HepG2 (cell line): ENCODE measurements around the gene MEF2B. TPM values are rescaled to one million over a fixed set of nuclear protein-coding genes. Genes with fewer than 3 reads are reported as not detected.

Experiments used
- ADNP ChIP-seq: sonication (generic); formaldehyde crosslinking; IDR thresholded peaks from 2 replicates; pipeline ENCODE4 v1.4.0; 2020; ENCODE audit warnings: missing genetic modification reagents
- ATF7-NPFF ChIP-seq: sonication (generic); formaldehyde crosslinking; IDR thresholded peaks from 2 replicates; pipeline ENCODE4 v1.8.1; 2023; ENCODE audit warnings: mild to moderate bottlenecking, low read depth, missing genetic modification reagents, moderate library complexity
- EEA1 ChIP-seq: sonication (generic); formaldehyde crosslinking; IDR thresholded peaks from 2 replicates; pipeline ENCODE4 v1.5.1; 2020; ENCODE audit warnings: mild to moderate bottlenecking, missing genetic modification reagents, borderline replicate concordance
- EP300 ChIP-seq, 3 experiments: sonication (generic) in 1 of 3; formaldehyde crosslinking in 1 of 3; IDR thresholded peaks; 2 replicates each; pipeline versions ENCODE4 v1.5.1 to v1.6.1; 2011 to 2020; ENCODE audit warnings: low read depth in 2 of 3, low read length in 2 of 3, borderline replicate concordance in 1 of 3, improper control_type of control experiment in 1 of 3, mild to moderate bottlenecking in 1 of 3, missing genetic modification reagents in 1 of 3, moderate library complexity in 1 of 3
- FOXP1 ChIP-seq, 2 experiments: fragments of 450-650 bp in 1 of 2; IDR thresholded peaks; 2 replicates each; pipeline ENCODE4 v1.6.1; 2017 to 2018; ENCODE audit warnings: antibody characterized with exemption in 1 of 2
- IRX3 ChIP-seq: sonication (generic); formaldehyde crosslinking; IDR thresholded peaks from 2 replicates; pipeline ENCODE4 v1.8.1; 2023; ENCODE audit warnings: mild to moderate bottlenecking, low read depth, missing genetic modification reagents, borderline replicate concordance
- MYC ChIP-seq: sonication (generic); formaldehyde crosslinking; IDR thresholded peaks from 2 replicates; pipeline ENCODE4 v1.9.0; 2021; ENCODE audit warnings: missing genetic modification reagents, borderline replicate concordance
- NR1H2 ChIP-seq: sonication (generic); formaldehyde crosslinking; IDR thresholded peaks from 2 replicates; pipeline ENCODE4 v1.8.1; 2022; ENCODE audit warnings: low read depth, missing genetic modification reagents, borderline replicate concordance
- NR2F1 ChIP-seq, 2 experiments: fragments of 450-650 bp in 1 of 2; formaldehyde crosslinking in 1 of 2; IDR thresholded peaks; 2 replicates each; pipeline versions ENCODE4 v1.5.0 to v1.6.1; 2016 to 2020; ENCODE audit warnings: mild to moderate bottlenecking in 1 of 2, missing compliant biosample characterization in 1 of 2, missing genetic modification reagents in 1 of 2, moderate library complexity in 1 of 2
- ZFP91 ChIP-seq: sonication (generic); formaldehyde crosslinking; IDR thresholded peaks from 2 replicates; pipeline ENCODE4 v1.9.0; 2022; ENCODE audit warnings: missing genetic modification reagents, mild to moderate bottlenecking, borderline replicate concordance
- ZNF124 ChIP-seq: sonication (generic); formaldehyde crosslinking; IDR thresholded peaks from 2 replicates; pipeline ENCODE4 v1.4.0; 2020; ENCODE audit warnings: missing genetic modification reagents
- ZNF18 ChIP-seq: sonication (generic); formaldehyde crosslinking; IDR thresholded peaks from 2 replicates; pipeline ENCODE4 v1.8.0; 2022; ENCODE audit warnings: mild to moderate bottlenecking, missing genetic modification reagents; ENCODE audit not compliant: insufficient replicate concordance
- ZNF704 ChIP-seq: sonication (generic); formaldehyde crosslinking; IDR thresholded peaks from 2 replicates; pipeline ENCODE4 v1.8.1; 2023; ENCODE audit warnings: mild to moderate bottlenecking, inconsistent platforms, moderate library complexity, missing genetic modification reagents, borderline replicate concordance
- ZNF724P ChIP-seq: sonication (generic); formaldehyde crosslinking; IDR thresholded peaks from 2 replicates; pipeline ENCODE4 v1.8.0; 2022; ENCODE audit warnings: missing genetic modification reagents, borderline replicate concordance
- polyA plus RNA-seq, 8 experiments: library from polyadenylated mRNA; depleted of rRNA in 3 of 8; stranded (reverse) in 7 of 8; unstranded in 1 of 8; fragments of >200 nt; fragmentation: Illumina TruSeq in 4 of 8; extraction: Trizol in 4 of 8; gene quantifications; 2 replicates each; pipeline versions ENCODE4 v1.2.1 to v1.2.3, GENCODE V29; 2011 to 2016; ENCODE audit warnings: low read depth in 4 of 8, missing spikeins in 1 of 8, mixed read lengths in 1 of 8; ENCODE audit not compliant: insufficient read depth in 1 of 8
- total RNA-seq, 5 experiments: library from RNA; depleted of rRNA; stranded (reverse); fragments of >200 nt; fragmentation: Illumina TruSeq; extraction: Trizol; gene quantifications; 2 replicates each; pipeline ENCODE4 v1.2.3, GENCODE V29; 2016; ENCODE audit warnings: low read depth in 1 of 5
- TF ChIP-seq, protein P1 (sequence below): sonication (generic); formaldehyde crosslinking; IDR thresholded peaks from 2 replicates; pipeline ENCODE4 v1.5.0; 2020; ENCODE audit warnings: mild to moderate bottlenecking, missing genetic modification reagents
- TF ChIP-seq, protein P2 (sequence below): sonication (generic); formaldehyde crosslinking; IDR thresholded peaks from 2 replicates; pipeline ENCODE4 v1.8.0; 2022; ENCODE audit warnings: mild to moderate bottlenecking, missing genetic modification reagents, moderate library complexity

Gene MEF2B
- total and polyA plus RNA-seq, 2 of the 13 experiments (the other 11 are each of a cell fraction or from before 2014, with no cell fraction given) = 1.2 to 1.7 TPM

DNA sequence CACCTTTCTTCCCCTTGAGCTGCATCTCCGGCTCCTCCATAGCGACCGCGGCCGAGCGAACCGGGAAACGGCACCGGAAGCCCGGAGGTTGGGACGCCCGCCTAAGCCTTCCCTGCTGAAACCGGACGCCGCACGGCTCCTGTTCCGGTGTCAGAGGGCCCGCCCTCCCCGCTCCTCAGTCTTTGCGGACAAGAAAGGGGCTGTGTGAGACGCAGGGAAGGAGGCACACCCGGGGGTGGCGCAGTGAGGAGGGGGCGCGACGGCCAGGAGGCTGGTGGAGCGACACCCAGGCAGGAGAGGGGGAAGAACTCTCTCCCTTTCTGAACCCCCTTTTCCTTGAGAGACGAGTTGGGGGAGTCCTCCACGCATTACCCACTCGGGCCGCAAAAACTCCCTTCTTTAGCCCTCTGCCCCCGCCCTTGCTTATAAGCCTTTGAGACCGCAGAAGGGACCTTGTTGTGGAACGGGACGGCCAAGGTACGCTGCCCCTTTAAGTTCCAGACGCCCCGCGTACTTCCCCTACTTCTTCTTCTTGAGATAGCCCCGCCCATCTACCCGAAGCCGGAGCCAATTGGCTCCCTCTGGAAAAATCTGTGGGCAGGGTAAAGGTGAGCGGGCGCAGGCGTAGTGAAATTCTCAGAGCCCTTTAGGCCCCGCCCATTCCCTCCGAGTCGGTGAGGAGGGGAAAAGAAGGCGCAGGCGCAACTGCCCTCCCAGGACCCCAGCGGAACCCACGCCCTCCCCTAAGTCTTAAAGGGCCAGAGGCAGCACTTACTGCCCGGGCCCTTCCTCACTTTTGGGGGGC, 22.2 kb upstream of the MEF2B start, which contains the start of the genes BORCS8 and RFXANK (continued):
- TF ChIP-seq EP300 (IDR thresholded peaks at IDR 0.05; ENCODE audit: low read depth in 2 of 2, low read length in 2 of 2) (peak; percentile 16 to 48; a peak in 2 of 4 replicates), EP300 (CRISPR knock-in tag; IDR thresholded peaks at IDR 0.05; ENCODE audit: borderline replicate concordance) (peak; percentile 27; the same call in 1 of the 2 replicates), ZNF124 (peak; percentile 81; the same call in 1 of the 2 replicates), ADNP (CRISPR knock-in tag) (no peak), ZNF724P (CRISPR knock-in tag) (peak; percentile 63; the same call in 1 of the 2 replicates), ATF7-NPFF (CRISPR knock-in tag) (0 out of 2 replicates have a peak, but pooled peaks have one; percentile 23), ZNF704 (CRISPR knock-in tag) (peak; percentile 68; the same call in 1 of the 2 replicates), ZFP91 (CRISPR knock-in tag) (peak; percentile 100), IRX3 (0 out of 2 replicates have a peak, but pooled peaks have one; percentile 76), NR1H2 (CRISPR knock-in tag) (no peak), FOXP1 (IDR thresholded peaks at IDR 0.05) (no peak), FOXP1 (CRISPR knock-in tag; IDR thresholded peaks at IDR 0.05) (no peak), MYC (CRISPR knock-in tag) (peak; percentile 23; the same call in 1 of the 2 replicates), ZNF18 (CRISPR knock-in tag) (no peak), EEA1 (peak; percentile 39; the same call in 1 of the 2 replicates), NR2F1 (CRISPR knock-in tag; IDR thresholded peaks at IDR 0.05) (no peak)
- TF ChIP-seq, protein P1, sequence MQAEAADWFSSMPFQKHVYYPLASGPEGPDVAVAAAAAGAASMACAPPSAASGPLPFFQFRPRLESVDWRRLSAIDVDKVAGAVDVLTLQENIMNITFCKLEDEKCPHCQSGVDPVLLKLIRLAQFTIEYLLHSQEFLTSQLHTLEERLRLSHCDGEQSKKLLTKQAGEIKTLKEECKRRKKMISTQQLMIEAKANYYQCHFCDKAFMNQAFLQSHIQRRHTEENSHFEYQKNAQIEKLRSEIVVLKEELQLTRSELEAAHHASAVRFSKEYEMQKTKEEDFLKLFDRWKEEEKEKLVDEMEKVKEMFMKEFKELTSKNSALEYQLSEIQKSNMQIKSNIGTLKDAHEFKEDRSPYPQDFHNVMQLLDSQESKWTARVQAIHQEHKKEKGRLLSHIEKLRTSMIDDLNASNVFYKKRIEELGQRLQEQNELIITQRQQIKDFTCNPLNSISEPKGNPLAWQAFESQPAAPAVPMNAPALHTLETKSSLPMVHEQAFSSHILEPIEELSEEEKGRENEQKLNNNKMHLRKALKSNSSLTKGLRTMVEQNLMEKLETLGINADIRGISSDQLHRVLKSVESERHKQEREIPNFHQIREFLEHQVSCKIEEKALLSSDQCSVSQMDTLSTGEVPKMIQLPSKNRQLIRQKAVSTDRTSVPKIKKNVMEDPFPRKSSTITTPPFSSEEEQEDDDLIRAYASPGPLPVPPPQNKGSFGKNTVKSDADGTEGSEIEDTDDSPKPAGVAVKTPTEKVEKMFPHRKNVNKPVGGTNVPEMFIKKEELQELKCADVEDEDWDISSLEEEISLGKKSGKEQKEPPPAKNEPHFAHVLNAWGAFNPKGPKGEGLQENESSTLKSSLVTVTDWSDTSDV = peak; percentile 74; the same call in 1 of the 2 replicates
- TF ChIP-seq, protein P2, sequence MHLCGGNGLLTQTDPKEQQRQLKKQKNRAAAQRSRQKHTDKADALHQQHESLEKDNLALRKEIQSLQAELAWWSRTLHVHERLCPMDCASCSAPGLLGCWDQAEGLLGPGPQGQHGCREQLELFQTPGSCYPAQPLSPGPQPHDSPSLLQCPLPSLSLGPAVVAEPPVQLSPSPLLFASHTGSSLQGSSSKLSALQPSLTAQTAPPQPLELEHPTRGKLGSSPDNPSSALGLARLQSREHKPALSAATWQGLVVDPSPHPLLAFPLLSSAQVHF (CRISPR knock-in tag) = no peak
